GM21528 (cell line): ENCODE data around the gene RND2.
"Not testable (repeated sequence)": the region's sequence is repeated elsewhere in the genome, so short reads cannot be mapped to it uniquely, and the experiment has no call there.

Source experiments
- ATAC-seq: cut with Tn5 transposase; IDR thresholded peaks from one replicate; pipeline ENCODE4 v1.9.1; 2021; ENCODE audit warnings: mild to moderate bottlenecking, moderate library complexity; ENCODE audit not compliant: unreplicated experiment, low FRiP score

RND2 gene

DNA sequence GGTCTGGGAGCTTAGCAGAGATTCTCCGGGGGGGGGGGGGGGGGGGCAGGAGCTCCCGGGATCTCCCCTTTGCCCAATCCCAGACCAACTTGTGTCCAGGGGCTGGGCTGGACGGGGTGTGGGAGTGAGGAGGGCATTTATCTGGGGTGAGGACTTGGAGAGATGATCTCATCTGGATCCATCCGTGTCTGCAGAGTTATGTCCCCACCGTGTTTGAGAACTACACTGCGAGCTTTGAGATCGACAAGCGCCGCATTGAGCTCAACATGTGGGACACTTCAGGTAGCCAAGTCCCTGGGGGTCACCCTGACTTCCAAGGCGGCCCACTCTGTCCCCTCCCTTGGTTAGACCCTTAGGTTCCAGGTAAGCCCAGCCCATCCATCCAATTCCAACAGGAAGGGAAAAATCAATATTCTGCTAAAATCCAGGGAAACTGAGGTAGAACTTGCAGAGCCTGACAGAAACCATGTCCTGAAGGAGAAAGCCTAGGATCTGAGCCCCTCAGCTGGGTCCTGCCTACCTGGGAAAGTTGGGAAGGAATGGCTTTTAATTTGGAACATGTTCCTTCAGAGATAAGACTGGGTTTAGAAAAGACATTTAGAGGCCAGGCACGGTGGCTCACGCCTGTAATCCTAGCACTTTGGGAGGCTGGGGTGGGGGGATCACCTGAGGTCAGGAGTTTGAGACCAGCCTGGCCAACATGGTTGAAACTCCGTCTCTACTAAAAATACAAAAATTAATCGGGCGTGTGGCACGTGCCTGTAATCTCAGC is 921 bp downstream of the RND2 start:
- ATAC-seq: no peak

DNA sequence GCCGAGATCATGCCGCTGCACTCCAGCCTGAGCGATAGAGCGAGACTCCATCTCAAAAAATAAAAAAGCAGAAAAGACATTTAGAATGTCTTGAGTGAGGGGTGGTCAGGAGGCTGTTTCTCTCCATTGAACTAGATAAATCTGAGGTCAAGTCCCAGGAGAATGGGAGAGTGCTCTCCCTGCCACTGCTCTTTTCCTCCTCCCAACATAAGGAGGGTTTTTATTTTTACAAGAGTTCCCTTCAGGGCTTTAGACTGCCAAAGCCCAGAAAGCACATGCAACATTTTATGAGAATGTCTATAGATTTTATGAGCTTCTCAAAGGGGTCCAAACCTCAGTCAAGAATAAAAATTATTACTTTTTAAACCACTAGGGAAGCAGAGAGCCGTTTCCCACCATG is 1.6 kb downstream of the RND2 start:
- ATAC-seq: no peak

DNA sequence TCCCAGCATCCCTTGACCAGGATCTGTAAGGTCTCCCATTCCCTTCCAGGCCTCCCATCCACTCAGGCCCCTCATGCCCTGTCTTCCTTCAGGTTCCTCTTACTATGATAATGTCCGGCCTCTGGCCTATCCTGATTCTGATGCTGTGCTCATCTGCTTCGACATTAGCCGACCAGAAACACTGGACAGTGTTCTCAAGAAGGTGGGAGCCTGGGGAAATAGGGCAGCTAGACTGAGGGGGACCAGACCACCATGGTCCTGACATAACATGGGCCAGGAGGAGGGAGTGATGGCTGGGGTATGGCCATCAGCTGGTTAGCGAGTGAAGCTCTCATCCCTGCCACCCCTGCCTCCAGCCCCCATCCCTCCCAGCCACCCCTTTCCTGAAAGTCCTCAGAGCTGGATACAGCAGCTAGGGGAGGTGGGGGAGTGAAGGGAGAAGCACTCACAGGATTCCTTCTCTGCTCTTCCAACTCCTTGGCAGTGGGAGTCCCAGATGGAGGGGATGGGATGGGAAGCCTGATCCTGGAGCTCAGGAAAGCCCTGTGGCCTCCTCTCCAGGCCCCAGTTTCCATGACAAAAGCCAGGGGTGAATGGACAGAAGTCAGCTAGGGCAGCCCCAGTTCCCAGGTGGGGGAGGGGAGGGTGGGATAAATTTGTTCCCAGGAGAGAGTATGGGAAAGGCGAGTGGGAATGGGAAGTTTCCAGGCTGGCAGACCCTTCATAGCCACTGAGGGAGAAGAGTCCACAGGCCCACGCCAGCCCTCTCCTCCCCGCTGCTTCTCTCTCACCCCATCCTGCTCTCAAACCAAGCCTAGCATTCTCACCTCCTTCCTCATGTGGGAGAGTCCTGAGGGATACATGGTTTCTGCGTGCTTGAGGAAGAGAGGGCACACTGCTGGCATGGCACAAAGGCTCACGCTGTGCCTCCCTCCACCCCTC is 2.3 kb downstream of the RND2 start:
- no peak for ATAC-seq

DNA sequence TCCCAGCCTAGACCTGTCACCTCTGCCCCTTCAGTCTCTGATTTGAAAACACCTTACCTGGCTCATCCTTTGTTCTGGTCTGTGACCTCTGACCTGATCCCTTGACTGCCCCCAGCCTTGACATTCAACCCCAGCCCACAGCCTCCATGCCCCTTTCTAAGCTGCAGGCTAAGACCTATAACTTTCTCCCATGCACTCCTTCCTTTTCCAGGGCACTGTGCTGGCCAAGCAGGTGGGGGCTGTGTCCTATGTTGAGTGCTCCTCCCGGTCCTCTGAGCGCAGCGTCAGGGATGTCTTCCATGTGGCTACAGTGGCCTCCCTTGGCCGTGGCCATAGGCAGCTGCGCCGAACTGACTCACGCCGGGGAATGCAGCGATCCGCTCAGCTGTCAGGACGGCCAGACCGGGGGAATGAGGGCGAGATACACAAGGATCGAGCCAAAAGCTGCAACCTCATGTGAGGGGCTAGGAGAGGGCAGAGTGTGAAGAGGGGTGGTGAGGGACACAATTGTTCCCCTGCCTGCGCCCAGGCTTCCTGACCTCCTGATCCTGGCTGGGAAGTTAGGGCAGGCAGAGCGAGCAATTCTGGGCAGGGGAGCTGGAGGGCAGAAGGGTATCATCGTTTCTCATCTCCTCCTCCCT is 3.3 kb downstream of the RND2 start:
- ATAC-seq: no peak

DNA sequence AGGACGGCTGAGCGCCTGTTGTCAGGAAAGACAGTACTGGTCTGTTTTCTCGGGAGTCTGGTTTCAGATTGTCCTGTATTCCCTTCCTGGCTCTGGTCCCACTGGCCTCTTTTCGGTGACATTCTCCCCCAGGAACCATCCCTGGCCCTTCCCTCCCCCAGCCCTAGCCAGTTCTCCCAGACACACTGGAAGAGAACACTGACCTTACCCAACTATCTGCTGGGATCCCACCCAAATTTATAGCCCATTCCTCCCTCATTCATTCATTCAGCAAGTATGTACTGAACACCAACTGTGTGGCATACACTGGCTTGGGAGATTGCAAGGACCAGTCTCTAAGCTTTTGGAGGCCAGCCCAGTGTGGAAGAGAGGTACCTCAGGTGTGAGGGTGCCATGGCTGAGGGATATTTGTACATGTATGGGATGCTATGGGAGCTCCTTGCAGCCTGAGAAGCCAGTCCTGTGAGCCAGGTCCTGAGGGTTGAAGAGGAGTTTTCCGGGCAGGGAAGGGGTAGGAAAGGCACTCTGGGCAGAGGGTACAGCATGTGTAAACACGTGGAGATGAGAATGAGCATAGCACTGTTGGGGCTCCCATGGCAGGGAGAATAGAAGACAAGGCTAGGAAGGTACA is 5.2 kb downstream of the RND2 start:
- no peak for ATAC-seq

DNA sequence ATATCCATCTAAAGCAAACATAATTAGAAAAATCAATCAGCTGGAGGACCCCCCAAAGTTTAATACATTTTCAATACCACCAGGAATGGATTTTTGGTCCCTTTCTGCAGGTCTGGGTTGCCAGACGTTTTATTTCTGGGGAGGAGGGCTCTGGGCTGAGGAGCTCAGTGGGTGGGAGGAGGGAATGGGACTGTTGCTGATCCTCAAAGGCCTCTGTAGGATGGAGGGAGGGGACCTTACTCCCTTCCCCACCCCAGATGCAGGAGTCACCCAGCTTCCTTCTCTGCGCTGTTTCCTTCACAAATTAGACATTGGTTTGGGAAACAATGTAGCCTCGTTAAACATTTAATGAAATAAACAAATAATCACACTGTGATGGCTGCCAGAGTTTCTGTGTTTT is 6.6 kb downstream of the RND2 start:
- ATAC-seq: no peak

DNA sequence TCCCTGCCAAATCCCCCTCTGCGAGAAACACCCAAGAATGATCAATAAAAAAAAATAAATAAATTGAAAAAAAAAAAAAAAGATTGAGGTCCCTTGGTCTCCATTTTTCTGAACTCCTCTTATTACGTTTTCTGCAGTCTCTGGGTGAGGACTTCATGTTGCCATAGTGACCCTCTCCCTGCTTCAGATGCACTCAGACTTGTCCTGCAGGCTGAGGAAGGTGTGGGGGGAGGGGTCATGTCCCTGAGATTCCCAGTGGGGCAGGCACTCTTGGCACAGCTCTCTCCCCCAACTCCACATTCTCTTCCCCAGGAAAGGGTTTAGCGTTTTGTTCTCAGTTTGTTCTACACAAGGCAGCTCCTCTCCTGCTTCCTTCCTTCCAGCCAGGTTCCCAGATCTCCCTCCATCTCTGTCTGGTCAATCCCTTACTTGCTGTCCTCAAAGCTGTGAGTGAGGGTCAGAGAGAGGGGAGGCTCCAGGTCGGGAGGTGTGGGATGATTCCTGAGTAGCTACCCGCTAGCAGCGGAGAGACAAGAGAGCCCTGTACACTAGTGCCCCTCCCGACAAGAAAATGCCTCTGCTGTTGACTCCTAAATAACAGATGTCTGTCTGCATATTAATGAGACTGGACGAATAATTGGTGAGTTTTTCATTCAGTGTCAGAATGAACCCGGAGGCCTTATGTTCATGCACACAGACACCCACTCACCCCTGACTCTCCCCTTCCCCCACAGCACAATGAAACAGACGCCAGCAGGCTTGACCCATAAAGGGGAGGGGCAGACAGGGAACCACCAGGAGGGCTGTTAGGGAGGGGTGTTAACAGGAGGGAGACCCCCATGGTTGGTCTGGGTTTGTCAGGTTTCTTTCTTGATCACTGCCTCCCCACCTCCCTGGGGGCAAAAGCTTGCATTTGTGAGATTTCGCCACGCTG is 9.2 kb downstream of the RND2 start:
- ATAC-seq: no peak

DNA sequence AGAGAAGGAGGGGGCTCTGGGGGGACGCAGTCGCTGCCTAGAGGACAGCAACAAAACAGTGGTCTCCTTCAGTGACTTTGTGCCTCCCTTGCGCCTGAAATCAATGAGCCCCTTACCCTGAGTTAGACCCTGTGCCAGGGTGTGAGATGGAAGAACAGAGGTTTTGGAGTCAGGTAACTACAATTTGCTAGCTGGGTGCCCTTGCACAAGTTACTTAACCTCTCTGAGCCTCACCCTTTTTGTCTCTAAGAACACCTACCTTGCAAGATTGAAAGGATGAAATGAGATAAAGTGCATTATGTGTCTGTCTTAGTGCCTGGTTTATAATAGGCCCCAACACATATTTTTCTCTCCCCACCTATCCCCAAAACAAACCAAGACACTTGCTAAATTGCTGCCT is 9.9 kb downstream of the RND2 start:
- ATAC-seq: no peak

DNA sequence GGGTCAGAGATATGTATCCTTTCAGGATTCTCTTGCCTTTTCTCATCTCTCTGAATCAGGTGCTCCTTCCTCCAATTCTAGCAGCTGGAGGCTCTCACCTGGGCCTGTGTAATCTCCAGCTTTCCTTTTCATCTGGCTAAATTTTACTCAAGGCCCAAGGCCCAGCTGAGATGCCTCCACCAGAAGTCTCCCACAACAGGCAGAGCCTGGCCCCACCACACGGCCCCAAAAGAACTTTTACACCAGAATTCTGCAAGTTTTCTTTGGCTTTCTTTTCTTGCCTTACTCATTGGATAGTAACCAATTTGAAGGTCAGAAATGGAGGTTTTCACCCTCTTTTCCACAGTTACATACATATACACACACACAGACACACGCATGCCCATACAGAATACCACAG is 14.6 kb downstream of the RND2 start:
- ATAC-seq: no peak

DNA sequence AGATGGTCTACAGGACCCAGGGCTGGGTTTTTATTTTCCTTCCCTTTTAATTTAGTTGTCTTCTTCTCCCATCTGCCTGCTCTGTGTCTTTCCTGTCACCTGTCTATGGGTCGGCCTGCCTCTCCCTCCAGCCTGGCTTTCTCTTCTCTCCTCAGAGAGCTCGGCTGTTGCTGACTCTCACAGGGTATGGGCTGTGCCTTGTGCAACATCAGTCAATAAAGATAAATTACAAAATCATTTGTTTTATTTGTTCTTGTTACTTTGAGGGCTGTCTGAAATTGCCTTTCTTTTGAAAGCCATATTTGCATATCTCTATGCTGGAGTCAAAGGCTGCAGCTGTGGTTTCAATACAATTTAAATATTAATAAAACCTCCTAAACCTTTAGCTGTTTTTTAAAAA is 15.6 kb downstream of the RND2 start:
- no peak for ATAC-seq

DNA sequence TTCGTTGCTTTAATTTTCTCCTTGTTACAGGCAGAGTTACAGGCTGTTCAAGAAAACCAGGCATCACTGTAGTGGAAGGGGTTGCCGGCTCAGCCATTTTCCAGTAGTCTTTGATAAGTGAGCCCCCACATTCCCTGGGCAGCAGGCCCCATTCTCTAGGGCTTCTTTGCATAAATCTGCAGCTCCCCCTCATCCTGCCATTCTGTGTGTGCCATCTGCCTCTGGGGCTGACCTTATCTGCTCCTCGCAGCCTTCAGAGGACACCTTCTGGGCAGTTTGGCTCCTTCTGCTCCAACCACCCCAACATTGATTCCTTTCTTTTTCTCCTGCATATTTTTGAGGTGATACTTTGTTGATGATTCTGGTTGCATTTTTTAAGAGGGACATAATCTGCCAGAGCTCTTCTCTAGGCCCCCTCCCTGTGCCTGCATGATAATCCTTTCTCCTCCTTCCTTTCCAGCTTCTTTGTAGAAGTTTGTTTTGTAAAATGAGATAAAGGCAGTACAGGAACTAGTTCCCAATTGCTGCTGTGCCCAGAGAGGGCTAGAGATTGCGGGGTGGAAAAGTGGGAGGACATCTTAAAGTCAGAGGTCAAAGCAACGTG is 17.1 kb downstream of the RND2 start:
- no peak for ATAC-seq

DNA sequence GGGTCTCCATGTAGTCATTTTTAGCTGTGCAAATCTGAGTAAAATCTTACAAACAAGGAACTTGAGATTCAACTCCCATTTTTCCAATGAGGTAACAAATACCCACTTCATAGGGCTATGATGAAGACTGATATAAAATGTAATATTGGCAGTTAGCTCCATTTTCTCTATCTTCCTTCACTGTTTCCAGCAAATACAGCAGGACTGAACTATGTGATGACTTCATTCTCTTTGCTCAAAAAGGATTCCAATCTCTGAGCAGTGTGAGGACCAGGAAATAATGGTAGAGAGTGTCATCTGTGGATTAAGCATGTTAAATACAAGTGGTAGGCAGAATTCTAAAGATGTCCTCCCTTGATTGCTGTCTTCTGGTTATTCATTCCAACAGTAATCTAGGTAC is 18.3 kb downstream of the RND2 start:
- no peak for ATAC-seq

DNA sequence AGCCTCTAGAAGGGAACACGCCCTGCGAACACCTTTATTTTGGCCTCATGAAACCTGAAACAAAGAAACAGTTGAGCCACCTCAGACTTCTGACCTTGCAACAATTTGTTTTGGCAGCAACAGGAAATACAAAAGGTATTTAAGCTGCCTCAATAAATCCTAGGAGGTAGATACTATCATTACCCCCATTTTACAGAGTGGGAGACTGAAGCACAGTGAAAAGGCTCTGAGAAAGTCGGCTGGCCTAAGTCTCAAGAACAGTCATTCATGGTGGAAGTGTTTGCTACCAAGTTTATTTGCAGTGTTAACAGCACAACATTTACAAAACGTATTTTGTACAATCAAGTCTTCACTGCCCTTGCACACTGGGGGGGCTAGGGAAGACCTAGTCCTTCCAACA is 19.0 kb downstream of the RND2 start:
- ATAC-seq: no peak

DNA sequence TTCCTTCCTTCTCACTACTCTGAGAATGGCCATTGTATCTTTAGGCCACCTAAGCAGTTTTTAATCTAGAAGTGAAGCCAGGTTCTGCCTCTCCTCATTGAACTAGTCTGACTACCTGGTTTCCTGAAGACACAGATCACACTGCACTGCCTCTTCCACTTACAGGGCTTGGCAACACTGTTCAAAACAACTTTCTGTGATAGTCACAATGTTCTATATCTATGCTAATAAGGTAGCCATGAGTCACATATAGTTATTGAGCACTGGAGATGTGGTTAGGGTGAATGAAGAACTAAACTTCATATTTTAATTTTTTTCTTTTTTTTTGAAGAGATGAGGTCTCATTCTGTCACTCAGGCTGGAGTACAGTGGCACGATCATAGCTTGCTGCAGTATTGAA is 26.9 kb downstream of the RND2 start:
- ATAC-seq: no peak

DNA sequence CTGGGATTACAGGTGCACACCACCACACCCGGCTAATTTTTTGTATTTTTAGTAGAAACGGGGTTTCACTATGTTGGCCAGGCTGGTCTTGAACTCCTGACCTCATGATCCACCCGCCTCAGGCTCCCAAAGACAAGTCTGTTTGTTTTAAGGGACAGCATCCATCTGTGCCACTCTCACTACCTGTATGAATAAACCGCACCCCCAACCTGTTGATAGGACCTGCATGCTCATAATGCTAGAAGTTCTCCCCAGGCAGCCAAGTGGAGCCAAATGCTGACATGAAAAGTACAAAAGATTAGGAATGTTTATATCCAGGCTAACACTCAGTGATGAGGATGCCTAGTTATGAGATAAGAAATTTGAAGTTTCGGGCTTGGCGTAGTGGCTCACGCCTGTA is 28.0 kb downstream of the RND2 start:
- ATAC-seq: not testable (repeated sequence)

DNA sequence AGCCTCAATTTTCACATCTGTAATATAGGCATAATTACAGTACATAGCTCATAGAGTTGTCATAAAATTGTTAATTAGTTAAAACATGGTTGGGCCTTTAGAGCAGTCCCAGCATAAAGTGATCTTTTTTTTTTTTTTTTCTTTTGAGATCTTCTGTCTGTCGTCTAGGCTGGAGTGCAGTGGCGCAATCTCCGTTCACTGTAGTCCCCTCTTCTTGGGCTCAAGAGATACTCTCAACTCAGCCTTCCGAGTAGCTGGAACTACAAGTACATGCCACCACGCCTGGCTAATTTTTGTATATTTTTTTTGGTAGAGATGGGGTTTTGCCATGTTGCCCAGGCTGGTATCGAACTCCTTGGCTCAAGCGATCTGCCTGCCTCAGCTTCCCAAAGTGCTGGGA is 31.0 kb downstream of the RND2 start:
- ATAC-seq: no peak

DNA sequence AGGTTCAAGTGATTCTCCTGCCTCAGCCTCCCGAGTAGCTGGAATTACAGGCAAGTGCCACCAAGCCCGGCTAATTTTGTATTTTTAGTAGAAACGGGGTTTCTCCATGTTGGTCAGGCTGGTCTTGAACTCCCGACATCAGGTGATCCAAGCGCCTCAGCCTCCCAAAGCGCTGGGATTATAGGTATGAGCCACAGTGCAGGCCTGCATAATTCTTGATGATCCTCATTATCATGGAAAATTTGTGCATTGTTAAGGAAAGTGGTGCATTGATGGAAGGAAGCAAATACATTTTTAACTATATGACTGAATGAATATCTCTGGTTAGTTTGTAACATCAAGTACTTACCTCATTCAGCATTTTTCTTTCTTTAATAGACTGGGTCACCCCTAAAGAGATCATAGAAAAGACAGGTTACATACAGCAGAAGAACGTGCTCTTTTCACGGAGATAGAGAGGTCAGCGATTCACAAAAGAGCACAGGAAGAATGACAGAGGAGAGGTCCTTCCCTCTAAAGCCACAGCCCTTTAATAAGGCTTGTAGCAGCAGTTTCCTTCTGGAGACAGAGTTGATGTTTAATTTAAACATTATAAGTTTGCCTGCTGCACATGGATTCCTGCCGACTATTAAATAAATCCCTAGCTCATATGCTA is 38.1 kb downstream of the RND2 start:
- ATAC-seq: no peak

DNA sequence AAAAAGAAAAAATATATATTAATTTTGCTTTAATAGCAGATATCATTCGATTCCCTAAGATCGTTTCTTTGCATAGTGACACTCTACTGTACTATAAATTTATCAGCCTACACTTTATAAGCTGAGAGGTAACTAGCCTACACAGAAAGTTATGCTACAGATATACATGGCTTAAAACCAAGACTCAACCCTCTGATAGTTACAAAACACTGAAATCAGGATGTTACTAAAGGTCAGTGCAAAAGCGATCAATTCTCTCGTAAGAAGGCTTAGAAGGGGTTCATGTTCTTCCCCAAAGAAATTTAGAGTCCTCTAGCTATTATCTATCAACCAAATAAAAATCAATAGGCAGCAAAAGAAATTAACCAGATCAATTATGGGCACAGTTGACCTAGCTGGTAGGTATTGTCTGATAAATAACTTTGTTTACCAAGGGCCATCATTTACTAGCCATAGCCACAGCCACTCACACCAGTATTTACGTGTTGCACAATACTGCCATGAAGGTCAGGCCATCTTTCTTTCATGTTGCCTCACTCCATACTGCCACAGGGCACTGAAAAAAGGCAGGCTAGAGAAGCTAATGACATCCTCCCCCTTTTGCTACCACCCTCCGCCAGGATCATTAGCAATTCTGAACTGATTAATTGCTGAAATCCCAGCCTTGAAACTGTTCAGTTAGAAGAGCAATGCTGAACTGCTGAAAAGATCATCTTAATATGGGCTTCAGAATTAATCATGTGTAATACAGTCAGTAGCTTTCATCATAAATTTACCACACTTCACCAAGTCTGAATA is 43.7 kb downstream of the RND2 start:
- no peak for ATAC-seq
